ENCODE data around the gene CASP10.

- TF ChIP-seq POLR2A (IDR thresholded peaks at IDR 0.05) (no peak), CTCF (IDR thresholded peaks at IDR 0.05) (no peak)
Measured at GRCh38 chr2:201271917-201272316, 89.0 kb downstream of the CASP10 start.

Measured in Peyer's patch (tissue), 4 donors.